Astrocyte (in vitro differentiated cells and primary cell): ENCODE data around the gene KAT2A. TPM values are rescaled to one million over a fixed set of nuclear protein-coding genes. Genes with fewer than 3 reads are reported as not detected.

Experiments used
- DNase-seq: peaks from one replicate; pipeline ENCODE4 v3.0.0-alpha.2; 2010; ENCODE audit warnings: low read depth
- FAIRE-seq: peaks from 2 replicates; lab custom pipeline; 2011; peaks lifted over from hg19 to GRCh38; lab: Jason Lieb, UNC
- H2AFZ ChIP-seq: 2 replicates; pipeline ENCODE4 v1.6.0; 2012; ENCODE audit warnings: low read depth, low read length, inconsistent platforms
- H3K27ac ChIP-seq: 2 replicates; pipeline ENCODE4 v1.5.1; 2011; ENCODE audit warnings: low read depth, low read length, inconsistent platforms
- H3K27me3 ChIP-seq: 2 replicates; pipeline ENCODE4 v1.6.0; 2011; ENCODE audit warnings: low read length, inconsistent platforms; ENCODE audit not compliant: insufficient read depth
- H3K36me3 ChIP-seq: 2 replicates; pipeline ENCODE4 v1.5.1; 2011; ENCODE audit warnings: low read length, inconsistent platforms; ENCODE audit not compliant: insufficient read depth
- H3K4me1 ChIP-seq: 2 replicates; pipeline ENCODE4 v1.5.1; 2011; ENCODE audit warnings: low read length, inconsistent platforms; ENCODE audit not compliant: insufficient read depth
- H3K4me2 ChIP-seq: 2 replicates; pipeline ENCODE4 v1.6.0; 2012; ENCODE audit warnings: low read length, inconsistent platforms
- H3K4me3 ChIP-seq: 2 replicates; pipeline ENCODE4 v1.5.1; 2011; ENCODE audit warnings: low read depth, mild to moderate bottlenecking, low read length, inconsistent platforms; ENCODE audit not compliant: insufficient read depth
- H3K79me2 ChIP-seq: 2 replicates; pipeline ENCODE4 v1.6.0; 2012; ENCODE audit warnings: mild to moderate bottlenecking, low read length, inconsistent platforms; ENCODE audit not compliant: insufficient read depth
- H3K9ac ChIP-seq: 2 replicates; pipeline ENCODE4 v1.6.0; 2012; ENCODE audit warnings: mild to moderate bottlenecking, low read length, inconsistent platforms
- H3K9me3 ChIP-seq: 2 replicates; pipeline ENCODE4 v1.5.1; 2012; ENCODE audit warnings: low read depth, mild to moderate bottlenecking, low read length, inconsistent platforms; ENCODE audit not compliant: insufficient read depth
- H4K20me1 ChIP-seq: 2 replicates; pipeline ENCODE4 v1.6.0; 2012; ENCODE audit warnings: low read length, inconsistent platforms; ENCODE audit not compliant: insufficient read depth
- H3K27ac Mint-ChIP-seq: one replicate; pipeline ENCODE4 v1.8.0; 2021; ENCODE audit warnings: mild to moderate bottlenecking, mixed read lengths; ENCODE audit not compliant: unreplicated experiment
- H3K27me3 Mint-ChIP-seq: one replicate; pipeline ENCODE4 v1.8.0; 2021; ENCODE audit warnings: low read depth, mixed read lengths; ENCODE audit not compliant: unreplicated experiment
- H3K36me3 Mint-ChIP-seq: one replicate; pipeline ENCODE4 v1.8.0; 2021; ENCODE audit warnings: low read depth, mixed read lengths; ENCODE audit not compliant: unreplicated experiment
- H3K4me1 Mint-ChIP-seq: one replicate; pipeline ENCODE4 v1.8.0; 2021; ENCODE audit warnings: low read depth, mixed read lengths; ENCODE audit not compliant: unreplicated experiment
- H3K4me3 Mint-ChIP-seq: one replicate; pipeline ENCODE4 v1.8.0; 2021; ENCODE audit warnings: mild to moderate bottlenecking, moderate library complexity, mixed read lengths; ENCODE audit not compliant: unreplicated experiment
- H3K9me3 Mint-ChIP-seq: one replicate; pipeline ENCODE4 v1.8.0; 2021; ENCODE audit warnings: mild to moderate bottlenecking, mixed read lengths; ENCODE audit not compliant: unreplicated experiment
- CTCF ChIP-seq: IDR thresholded peaks from 2 replicates; pipeline ENCODE4 v1.5.1; 2011; ENCODE audit warnings: low read depth, mild to moderate bottlenecking, inconsistent platforms, low read length, moderate library complexity; ENCODE audit not compliant: insufficient read depth
- EZH2 ChIP-seq: IDR thresholded peaks from 2 replicates; pipeline ENCODE4 v1.6.1; 2012; ENCODE audit warnings: mild to moderate bottlenecking, low read length, inconsistent platforms; ENCODE audit not compliant: insufficient read depth
- total RNA-seq: library from RNA; stranded (reverse); gene quantifications from 2 replicates; pipeline ENCODE4 v1.2.1, GENCODE V29; 2021

The KAT2A gene
- total RNA-seq, 1 donor from 2014 or later: 23.6 TPM

GRCh38 chr17:42087736-42088705 lies 33.1 kb downstream of the KAT2A start:
- no peak overlapping the region for H3K9ac ChIP-seq
- H2AFZ ChIP-seq: no peak overlapping the region
- H3K4me3 Mint-ChIP-seq: no peak overlapping the region
- no peak overlapping the region for H3K4me2 ChIP-seq
- H3K27ac Mint-ChIP-seq: no peak overlapping the region
- H3K4me1 Mint-ChIP-seq: no peaks in the 10 kb centered on the region
- H3K4me3 ChIP-seq: no peak overlapping the region
- H3K27ac ChIP-seq: no peak overlapping the region
- no peak for TF ChIP-seq EZH2
- TF ChIP-seq CTCF: no peak
- no peaks in the 10 kb centered on the region for H3K79me2 ChIP-seq
- no peaks in the 10 kb centered on the region for H3K4me1 ChIP-seq
- no peaks in the 10 kb centered on the region for H3K9me3 Mint-ChIP-seq
- DNase-seq (no peak), FAIRE-seq (no peak)
- H4K20me1 ChIP-seq: no peaks in the 10 kb centered on the region
- peaks cover 9% of the 10 kb centered on the region for H3K27me3 ChIP-seq
- no peaks in the 10 kb centered on the region for H3K36me3 Mint-ChIP-seq
- peaks cover 18% of the 10 kb centered on the region for H3K27me3 Mint-ChIP-seq
- H3K36me3 ChIP-seq: no peaks in the 10 kb centered on the region
- H3K9me3 ChIP-seq: no peaks in the 10 kb centered on the region

- Mint-ChIP-seq H3K4me1 (no peaks in the 10 kb centered on the region), H3K27me3 (peaks cover 18% of the 10 kb centered on the region), H3K4me3 (no peak overlapping the region), H3K27ac (no peak overlapping the region), H3K9me3 (no peaks in the 10 kb centered on the region), H3K36me3 (no peaks in the 10 kb centered on the region)
- H3K4me2 ChIP-seq: no peak overlapping the region
- TF ChIP-seq EZH2 (no peak), CTCF (no peak)
- H3K79me2 ChIP-seq: no peaks in the 10 kb centered on the region
- FAIRE-seq: no peak
- H3K9ac ChIP-seq: no peak overlapping the region
- no peak overlapping the region for H3K27ac ChIP-seq
- peaks cover 9% of the 10 kb centered on the region for H3K27me3 ChIP-seq
- no peaks in the 10 kb centered on the region for H3K9me3 ChIP-seq
- no peaks in the 10 kb centered on the region for H4K20me1 ChIP-seq
- H2AFZ ChIP-seq: no peak overlapping the region
- DNase-seq: no peak
- H3K4me3 ChIP-seq: no peak overlapping the region
- no peaks in the 10 kb centered on the region for H3K36me3 ChIP-seq
- no peaks in the 10 kb centered on the region for H3K4me1 ChIP-seq
Observed at GRCh38 chr17:42087042-42087701, 34.0 kb downstream of the KAT2A start.
